ENCODE measurements around the gene FOXJ3.

DNA sequence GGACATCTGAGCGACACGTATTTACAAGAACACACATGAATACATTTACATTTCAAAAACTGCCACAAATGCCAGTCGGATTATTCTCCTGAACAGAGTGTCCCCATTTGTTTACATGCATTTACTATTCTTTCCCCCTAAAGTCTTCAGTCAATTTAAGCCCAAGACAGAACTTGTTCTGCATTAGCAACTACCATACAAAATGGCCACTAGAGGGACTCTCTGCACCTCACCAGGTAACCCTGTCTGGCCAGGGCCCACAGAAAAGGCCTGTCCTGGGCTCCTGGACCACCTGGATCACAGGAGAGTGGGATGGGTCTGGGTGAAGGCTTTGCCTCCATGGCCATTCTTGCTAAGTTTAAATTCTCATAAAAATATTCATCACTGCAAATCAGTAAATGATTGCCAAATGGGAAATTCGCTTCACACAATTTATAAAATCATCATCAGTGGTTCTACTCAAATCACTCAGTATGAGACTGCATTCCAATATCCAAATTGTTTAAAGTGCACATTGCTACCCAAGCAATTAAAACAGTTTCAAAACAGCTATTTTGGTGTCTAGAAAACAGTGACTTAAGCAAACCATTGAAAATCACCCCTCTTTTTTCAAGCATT lies 158.0 kb downstream of the FOXJ3 start:
- TF ChIP-seq, protein P1, sequence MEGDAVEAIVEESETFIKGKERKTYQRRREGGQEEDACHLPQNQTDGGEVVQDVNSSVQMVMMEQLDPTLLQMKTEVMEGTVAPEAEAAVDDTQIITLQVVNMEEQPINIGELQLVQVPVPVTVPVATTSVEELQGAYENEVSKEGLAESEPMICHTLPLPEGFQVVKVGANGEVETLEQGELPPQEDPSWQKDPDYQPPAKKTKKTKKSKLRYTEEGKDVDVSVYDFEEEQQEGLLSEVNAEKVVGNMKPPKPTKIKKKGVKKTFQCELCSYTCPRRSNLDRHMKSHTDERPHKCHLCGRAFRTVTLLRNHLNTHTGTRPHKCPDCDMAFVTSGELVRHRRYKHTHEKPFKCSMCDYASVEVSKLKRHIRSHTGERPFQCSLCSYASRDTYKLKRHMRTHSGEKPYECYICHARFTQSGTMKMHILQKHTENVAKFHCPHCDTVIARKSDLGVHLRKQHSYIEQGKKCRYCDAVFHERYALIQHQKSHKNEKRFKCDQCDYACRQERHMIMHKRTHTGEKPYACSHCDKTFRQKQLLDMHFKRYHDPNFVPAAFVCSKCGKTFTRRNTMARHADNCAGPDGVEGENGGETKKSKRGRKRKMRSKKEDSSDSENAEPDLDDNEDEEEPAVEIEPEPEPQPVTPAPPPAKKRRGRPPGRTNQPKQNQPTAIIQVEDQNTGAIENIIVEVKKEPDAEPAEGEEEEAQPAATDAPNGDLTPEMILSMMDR (IDR thresholded peaks at IDR 0.05) = peak; percentile 20 to 58 (median 36)
- TF ChIP-seq POLR2A (IDR thresholded peaks at IDR 0.05) = no peak

All from uterus (tissue), 2 donors.